Endothelial cell of umbilical vein (primary cell): ENCODE results near the gene CLEC17A. TPM values are rescaled to one million over a fixed set of nuclear protein-coding genes. Genes with fewer than 3 reads are reported as not detected.

Experiments
- BruUV-seq: library from RNA; stranded (reverse); fragments of 400-500 nt; replicated peaks from 2 replicates; lab custom pipeline; 2021; lab: Mats Ljungman, UMichigan
- CTCF ChIA-PET: fragments of 300-600, 350-600 bp; sonication (Branson Sonifier 250); formaldehyde crosslinking; loops from one replicate; lab custom pipeline; 2021; ENCODE audit warnings: antibody characterized with exemption, inconsistent platforms; lab: Charles Lee
- POLR2A ChIA-PET: fragments of 300-600, 350-600 bp; sonication (Branson Sonifier 250); formaldehyde crosslinking; loops from one replicate; lab custom pipeline; 2021; ENCODE audit warnings: antibody characterized with exemption, inconsistent platforms; lab: Charles Lee
- DNase-seq: peaks from one replicate; pipeline ENCODE4 v3.0.0-alpha.2; 2011; ENCODE audit warnings: low read depth, low spot score
- FAIRE-seq: peaks from 2 replicates; lab custom pipeline; 2011; peaks lifted over from hg19 to GRCh38; lab: Jason Lieb, UNC
- H2AFZ ChIP-seq: 2 replicates; pipeline ENCODE4 v1.6.0; 2012; ENCODE audit warnings: low read depth, low read length, control low read depth, inconsistent platforms
- H3K27ac ChIP-seq: 2 replicates; pipeline ENCODE4 v1.5.1; 2011; ENCODE audit warnings: low read depth, mild to moderate bottlenecking, control low read depth, low read length, moderate library complexity; ENCODE audit not compliant: insufficient read depth
- H3K27me3 ChIP-seq, 2 experiments: 2 replicates each; pipeline versions ENCODE4 v1.6.0 to v1.6.1; 2011; ENCODE audit warnings: low read length in 2 of 2, mixed read lengths in 1 of 2; ENCODE audit not compliant: control insufficient read depth in 2 of 2, insufficient read depth in 2 of 2
- H3K36me3 ChIP-seq, 2 experiments: 2 replicates in 1 of 2; 3 replicates in 1 of 2; pipeline ENCODE4 v1.5.1; 2011; ENCODE audit warnings: low read length in 2 of 2, mild to moderate bottlenecking in 1 of 2, moderate library complexity in 1 of 2; ENCODE audit not compliant: control insufficient read depth in 2 of 2, insufficient read depth in 2 of 2; ENCODE audit errors: extremely low read depth in 1 of 2
- H3K4me1 ChIP-seq: 3 replicates; pipeline ENCODE4 v1.5.1; 2011; ENCODE audit warnings: mild to moderate bottlenecking, low read length; ENCODE audit not compliant: control insufficient read depth, insufficient read depth; ENCODE audit errors: extremely low read depth
- H3K4me2 ChIP-seq: 2 replicates; pipeline ENCODE4 v1.6.1; 2011; ENCODE audit warnings: low read length, control low read depth, mixed read lengths; ENCODE audit not compliant: insufficient read depth
- H3K4me3 ChIP-seq, 3 experiments: fragments of 200-600 bp in 1 of 3; sonication (generic), shearing (Covaris generic) in 1 of 3; replicated peaks in 1 of 3; 2 replicates each; pipeline ENCODE4 v1.5.1; 2011 to 2016; ENCODE audit warnings: control low read depth in 3 of 3, low read length in 3 of 3, mild to moderate bottlenecking in 2 of 3, inconsistent platforms in 1 of 3, low read depth in 1 of 3, moderate library complexity in 1 of 3; ENCODE audit not compliant: insufficient read depth in 1 of 3
- H3K79me2 ChIP-seq: 2 replicates; pipeline ENCODE4 v1.6.0; 2012; ENCODE audit warnings: low read length, inconsistent platforms; ENCODE audit not compliant: control insufficient read depth, insufficient read depth
- H3K9ac ChIP-seq: replicated peaks from 2 replicates; pipeline ENCODE3; 2011; ENCODE audit warnings: low read length, control low read depth; ENCODE audit not compliant: insufficient read depth; ENCODE audit errors: extremely low read depth
- H3K9me1 ChIP-seq: replicated peaks from 3 replicates; pipeline ENCODE4 v1.6.0; 2011; ENCODE audit warnings: mild to moderate bottlenecking, low read length; ENCODE audit not compliant: control insufficient read depth, insufficient read depth; ENCODE audit errors: extremely low read depth
- H3K9me3 ChIP-seq: replicated peaks from 2 replicates; pipeline ENCODE4 v1.5.1; 2012; ENCODE audit warnings: low read length, inconsistent platforms; ENCODE audit not compliant: control insufficient read depth, insufficient read depth
- H4K20me1 ChIP-seq: replicated peaks from 2 replicates; pipeline ENCODE3; 2011; ENCODE audit warnings: mild to moderate bottlenecking, low read length; ENCODE audit not compliant: control insufficient read depth, insufficient read depth; ENCODE audit errors: extremely low read depth
- EZH2 ChIP-seq: IDR thresholded peaks from 2 replicates; pipeline ENCODE4 v1.6.1; 2012; ENCODE audit warnings: borderline replicate concordance, low read depth, mild to moderate bottlenecking, moderate library complexity, low read length, inconsistent platforms; ENCODE audit not compliant: severe bottlenecking
- FOS ChIP-seq: IDR thresholded peaks from 2 replicates; pipeline ENCODE4 v1.6.1; 2011; ENCODE audit warnings: mild to moderate bottlenecking, low read length, moderate library complexity, borderline replicate concordance; ENCODE audit not compliant: insufficient read depth
- GATA2 ChIP-seq: IDR thresholded peaks from 2 replicates; pipeline ENCODE4 v1.7.0; 2011; ENCODE audit warnings: low read depth, mild to moderate bottlenecking, moderate library complexity, mixed read lengths, low read length; ENCODE audit not compliant: insufficient read length, insufficient read depth
- JUN ChIP-seq: IDR thresholded peaks from 2 replicates; pipeline ENCODE4 v1.6.1; 2011; ENCODE audit warnings: borderline replicate concordance, low read depth; ENCODE audit not compliant: insufficient read length, insufficient read depth
- MYC ChIP-seq: IDR thresholded peaks from one replicate; pipeline ENCODE4 v1.6.1; 2011; ENCODE audit warnings: mild to moderate bottlenecking, low read depth, low read length
- POLR2A ChIP-seq: IDR thresholded peaks from 2 replicates; pipeline ENCODE4 v1.6.1; 2012; ENCODE audit warnings: low read depth, mild to moderate bottlenecking, control low read depth, low read length
- POLR2AphosphoS5 ChIP-seq: IDR thresholded peaks from 2 replicates; pipeline ENCODE4 v1.6.1; 2012; ENCODE audit warnings: low read depth, mild to moderate bottlenecking, control low read depth, low read length, moderate library complexity; ENCODE audit not compliant: insufficient read depth
- dilution Hi-C: fragments of 300-500 bp; cut with MboI; formaldehyde crosslinking; loops from one replicate; pipeline ENCODE4 v1.15.0; 2019; ENCODE audit warnings: low sequenced_read_pairs; ENCODE audit not compliant: extremely low pct_ligation_motif_present
- intact Hi-C: fragments of 100-400 bp; cut with micrococcal nuclease; formaldehyde crosslinking; loops from one replicate; pipeline ENCODE4 v1.10.0; 2022
- polyA plus RNA-seq, 4 experiments: library from polyadenylated mRNA; depleted of rRNA in 3 of 4; stranded (reverse) in 3 of 4; unstranded in 1 of 4; fragments of >200 nt; gene quantifications; 2 replicates each; pipeline versions ENCODE4 v1.2.1 to v1.2.3, GENCODE V29; 2011 to 2012; ENCODE audit warnings: missing spikeins in 1 of 4
- total RNA-seq: library from RNA; stranded (reverse); gene quantifications from 2 replicates; pipeline ENCODE4 v1.2.3, GENCODE V29; 2021
- TF ChIP-seq, protein P1 (sequence below), 2 donors: IDR thresholded peaks; 1 replicate in 1 of 2; 2 replicates in 1 of 2; pipeline ENCODE4 v1.5.1; 2011; ENCODE audit warnings: low read length in 2 of 2, mild to moderate bottlenecking in 2 of 2, moderate library complexity in 2 of 2, control low read depth in 1 of 2, inconsistent platforms in 1 of 2, low read depth in 1 of 2; ENCODE audit not compliant: insufficient read depth in 1 of 2; ENCODE audit errors: extremely low read depth in 1 of 2
- TF ChIP-seq, protein P2 (sequence below): IDR thresholded peaks from 2 replicates; pipeline ENCODE4 v1.6.1; 2011; ENCODE audit not compliant: insufficient read depth, insufficient read length

The CLEC17A gene
- total and polyA plus RNA-seq, 2 donors (not counting 3 experiments of a cell fraction or from before 2014, with no cell fraction given): 0.07 TPM; not detected in 1

DNA sequence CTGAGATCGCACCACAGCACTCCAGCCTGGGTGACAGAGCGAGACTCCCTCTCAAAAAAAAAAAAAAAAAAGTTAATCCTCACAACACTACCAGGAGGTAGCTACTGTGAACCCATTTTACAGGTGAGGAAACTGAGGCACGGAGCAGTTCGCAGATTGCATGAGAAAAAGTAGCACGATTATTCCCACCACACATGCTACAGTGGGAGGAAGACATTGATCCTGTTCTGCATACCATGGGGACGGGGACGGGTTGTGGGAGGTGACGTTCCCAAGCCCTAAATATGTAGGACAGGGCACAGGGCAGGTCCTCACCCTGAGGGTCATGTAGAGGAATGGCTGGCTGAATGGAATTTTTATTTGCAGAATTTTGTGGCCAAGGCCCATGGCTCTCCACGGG, 23.7 kb downstream of the CLEC17A start:
- no peaks in the 10 kb centered on the region for H3K9me3 ChIP-seq
- H3K4me2 ChIP-seq: no peak overlapping the region
- dilution Hi-C loops (no loop called here), intact Hi-C loops (no loop called here)
- no peaks in the 10 kb centered on the region for H3K36me3 ChIP-seq
- no peak overlapping the region for H3K4me3 ChIP-seq
- no peaks in the 10 kb centered on the region for H3K79me2 ChIP-seq
- POLR2A ChIA-PET: interaction anchor here (0.6 to 0.7 kb wide), 2 partner anchors 49 to 83 kb away, joined by 3 to 4 read pairs; partner anchors contain the start of gene ZNF333
- FAIRE-seq: no peak
- H4K20me1 ChIP-seq: no peaks in the 10 kb centered on the region
- H3K27ac ChIP-seq: no peak overlapping the region
- H3K9ac ChIP-seq: no peak overlapping the region
- no TSS peak for BruUV-seq
- no peaks in the 10 kb centered on the region for H3K4me1 ChIP-seq
- no peak overlapping the region for H2AFZ ChIP-seq
- H3K27me3 ChIP-seq: no peaks in the 10 kb centered on the region
- no peaks in the 10 kb centered on the region for H3K9me1 ChIP-seq
- CTCF ChIA-PET: no interaction called here
- TF ChIP-seq FOS (no peak), POLR2A (no peak), GATA2 (no peak), EZH2 (no peak), JUN (no peak), MYC (no peak), POLR2AphosphoS5 (no peak)
- TF ChIP-seq, protein P1, sequence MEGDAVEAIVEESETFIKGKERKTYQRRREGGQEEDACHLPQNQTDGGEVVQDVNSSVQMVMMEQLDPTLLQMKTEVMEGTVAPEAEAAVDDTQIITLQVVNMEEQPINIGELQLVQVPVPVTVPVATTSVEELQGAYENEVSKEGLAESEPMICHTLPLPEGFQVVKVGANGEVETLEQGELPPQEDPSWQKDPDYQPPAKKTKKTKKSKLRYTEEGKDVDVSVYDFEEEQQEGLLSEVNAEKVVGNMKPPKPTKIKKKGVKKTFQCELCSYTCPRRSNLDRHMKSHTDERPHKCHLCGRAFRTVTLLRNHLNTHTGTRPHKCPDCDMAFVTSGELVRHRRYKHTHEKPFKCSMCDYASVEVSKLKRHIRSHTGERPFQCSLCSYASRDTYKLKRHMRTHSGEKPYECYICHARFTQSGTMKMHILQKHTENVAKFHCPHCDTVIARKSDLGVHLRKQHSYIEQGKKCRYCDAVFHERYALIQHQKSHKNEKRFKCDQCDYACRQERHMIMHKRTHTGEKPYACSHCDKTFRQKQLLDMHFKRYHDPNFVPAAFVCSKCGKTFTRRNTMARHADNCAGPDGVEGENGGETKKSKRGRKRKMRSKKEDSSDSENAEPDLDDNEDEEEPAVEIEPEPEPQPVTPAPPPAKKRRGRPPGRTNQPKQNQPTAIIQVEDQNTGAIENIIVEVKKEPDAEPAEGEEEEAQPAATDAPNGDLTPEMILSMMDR (IDR thresholded peaks at IDR 0.05; ENCODE audit: extremely low read depth in 1 of 2, insufficient read depth in 1 of 2, low read depth in 1 of 2, low read length in 2 of 2): no peak
- TF ChIP-seq, protein P2, sequence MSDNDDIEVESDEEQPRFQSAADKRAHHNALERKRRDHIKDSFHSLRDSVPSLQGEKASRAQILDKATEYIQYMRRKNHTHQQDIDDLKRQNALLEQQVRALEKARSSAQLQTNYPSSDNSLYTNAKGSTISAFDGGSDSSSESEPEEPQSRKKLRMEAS: no peak
- no peak for DNase-seq
